Measurements from ENCODE around the gene GRM8.

GRM8 gene

DNA sequence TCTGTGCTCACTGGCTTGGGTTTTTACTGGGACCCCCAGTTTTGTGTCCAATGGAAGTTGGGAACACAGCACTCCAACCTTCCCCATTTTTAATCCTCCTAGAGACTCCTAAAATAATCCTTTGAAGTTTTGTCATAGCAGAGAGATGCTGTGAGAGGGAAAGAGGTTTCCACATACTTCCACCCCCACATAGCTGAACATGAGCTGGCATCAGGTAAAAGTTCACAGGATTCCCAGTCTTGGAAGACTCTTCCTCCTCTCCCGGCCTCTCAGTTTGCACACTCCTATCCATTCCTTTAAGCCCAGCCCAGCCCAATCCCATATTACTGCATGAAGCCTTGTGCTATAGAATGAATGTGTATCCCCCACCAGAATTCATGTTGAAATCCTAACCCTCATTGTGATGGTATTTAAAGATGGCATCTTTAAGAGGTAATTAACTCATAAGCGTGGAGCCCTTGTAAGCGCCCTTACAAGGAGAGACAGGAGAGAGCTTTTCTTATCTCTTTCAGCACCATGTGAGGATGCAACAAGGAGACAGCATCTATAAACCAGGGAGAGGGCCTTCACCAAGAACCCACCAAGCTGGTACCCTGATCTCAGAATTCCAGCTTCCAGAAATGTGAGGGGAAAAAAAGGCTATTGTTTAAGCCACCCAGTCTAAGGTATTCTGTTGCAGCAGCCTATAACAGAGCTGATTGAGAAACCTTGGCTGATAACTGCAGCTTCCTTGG, 22.4 kb downstream of the GRM8 start:
- DNase-seq: no peak

GRCh38 chr7:127226685-127227374, 25.9 kb downstream of the GRM8 start:
- no peak for DNase-seq

- DNase-seq: no peak
These were observed 31.0 kb downstream of the GRM8 start for GRCh38 chr7:127221731-127222130.

- no peak for DNase-seq
These were observed 37.6 kb downstream of the GRM8 start for GRCh38 chr7:127214956-127215718.

DNA sequence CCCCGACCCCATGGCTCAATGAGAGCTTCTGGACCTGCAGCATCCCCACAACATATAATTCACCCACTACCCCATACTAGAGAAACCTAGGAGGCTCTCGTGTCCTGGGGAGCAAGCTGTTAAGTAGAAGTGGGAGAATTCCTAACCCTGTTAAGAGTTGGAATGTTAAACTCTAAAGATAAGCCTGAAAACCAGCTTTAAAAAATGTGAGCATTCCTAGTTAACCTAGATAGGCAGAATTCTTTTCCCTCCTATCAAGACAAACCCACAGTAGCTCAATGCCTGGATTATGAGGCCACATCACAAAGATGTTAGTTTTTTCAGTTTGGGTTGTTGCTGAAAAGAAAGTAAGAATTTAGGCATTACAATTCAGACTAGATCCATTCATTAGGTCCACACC, 42.9 kb downstream of the GRM8 start:
- no peak for DNase-seq

GRCh38 chr7:127208860-127209259, 43.9 kb downstream of the GRM8 start:
- no peak for DNase-seq

DNA sequence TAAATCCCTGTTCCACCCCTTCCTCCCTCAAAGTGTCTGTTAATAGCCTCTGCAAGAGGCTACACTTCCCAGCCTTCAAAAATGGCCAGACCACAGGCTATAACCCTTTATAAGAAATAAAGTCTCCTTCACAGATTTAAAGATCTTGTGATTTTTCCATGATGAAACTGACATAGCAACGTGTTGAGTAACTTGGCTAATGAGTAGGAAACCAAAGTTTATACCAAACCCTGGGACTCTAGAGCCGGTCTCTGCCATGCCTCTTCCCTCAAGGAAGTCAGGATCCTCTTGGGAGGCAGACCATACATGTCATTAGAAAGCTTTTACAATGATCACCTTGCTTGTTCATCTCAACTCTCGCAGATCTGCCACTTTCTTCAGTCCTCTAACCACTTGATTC, 44.4 kb downstream of the GRM8 start:
- no peak for DNase-seq

GRCh38 chr7:127207806-127208205, 44.9 kb downstream of the GRM8 start:
- DNase-seq: no peak

DNA sequence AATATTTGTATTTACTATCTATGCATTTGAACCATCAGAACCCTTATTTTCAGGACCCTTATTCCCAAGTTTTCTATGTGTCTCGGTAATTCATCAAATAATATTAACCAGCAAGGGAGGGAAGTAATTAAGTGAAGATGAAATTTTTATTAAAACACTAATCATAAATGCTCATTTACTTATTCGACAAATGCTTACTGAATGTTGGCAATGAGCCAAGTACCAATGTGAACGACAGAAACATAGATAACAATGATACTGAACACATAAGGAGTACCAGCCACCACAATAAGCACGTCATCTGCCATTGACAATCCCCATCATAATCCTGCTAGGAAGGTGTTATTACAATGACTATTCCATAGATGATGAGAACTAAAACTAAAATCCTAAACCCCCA, 45.5 kb downstream of the GRM8 start:
- DNase-seq: no peak

- no peak for DNase-seq
These were observed 58.2 kb downstream of the GRM8 start for GRCh38 chr7:127194571-127194970.

DNA sequence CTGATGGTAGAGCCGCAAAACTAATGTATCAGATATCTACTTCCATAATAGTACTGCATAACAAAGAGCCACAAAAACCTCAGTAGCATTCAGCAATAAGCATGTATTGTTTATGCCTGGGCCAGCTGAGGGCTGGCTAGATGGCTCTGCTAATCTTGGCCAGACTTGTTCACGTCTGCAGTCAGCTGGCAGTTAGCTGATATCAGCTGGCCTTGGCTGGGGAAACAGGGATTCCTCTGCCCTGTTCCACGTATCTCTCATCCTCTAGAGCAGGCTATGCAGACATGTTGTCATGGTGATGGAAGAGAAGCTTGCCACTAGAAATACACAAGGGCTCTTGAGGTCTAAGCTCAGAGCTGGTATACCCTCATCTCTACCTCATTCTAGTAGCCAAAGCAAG, 62.9 kb downstream of the GRM8 start:
- DNase-seq: no peak

DNA sequence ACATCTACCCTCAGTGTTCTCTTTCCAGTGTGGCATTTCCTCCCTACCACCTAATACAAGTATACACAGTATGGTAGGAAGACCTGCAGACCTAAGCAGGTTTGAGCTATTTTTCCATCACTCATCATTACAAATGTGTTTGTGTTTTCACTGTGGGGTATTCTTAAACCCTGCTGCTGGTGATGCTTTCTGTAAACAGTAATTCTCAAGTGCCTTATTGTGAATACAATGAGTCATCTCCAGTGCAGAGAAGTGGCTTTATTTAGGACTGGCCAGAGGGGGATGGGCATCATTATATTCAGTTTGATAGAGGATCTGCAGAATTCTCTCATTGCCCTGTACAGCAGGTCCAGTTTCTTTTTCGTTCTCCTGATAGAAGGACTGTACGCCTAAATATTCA, 63.7 kb downstream of the GRM8 start:
- no peak for DNase-seq

DNA sequence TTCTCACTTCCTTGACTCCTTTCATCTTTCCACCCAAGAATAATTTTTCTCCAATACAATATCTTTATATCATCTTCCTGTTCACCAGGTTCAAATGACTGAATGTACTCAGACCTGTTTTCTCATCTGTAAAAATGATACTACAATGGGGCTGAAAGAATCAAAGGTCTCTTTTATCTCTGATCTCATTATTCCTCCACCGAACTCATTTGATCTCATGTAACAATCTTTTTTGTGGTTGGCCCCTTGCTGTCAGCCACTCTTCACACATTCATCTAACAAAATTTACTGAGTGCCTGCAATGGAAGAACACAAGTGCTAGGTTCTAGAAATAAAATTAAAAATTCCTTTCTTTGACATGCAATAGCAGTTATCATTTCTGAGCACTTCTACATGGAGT, 65.0 kb downstream of the GRM8 start:
- no peak for DNase-seq

- no peak for DNase-seq
These were observed 66.1 kb downstream of the GRM8 start for GRCh38 chr7:127186686-127187085.

DNA sequence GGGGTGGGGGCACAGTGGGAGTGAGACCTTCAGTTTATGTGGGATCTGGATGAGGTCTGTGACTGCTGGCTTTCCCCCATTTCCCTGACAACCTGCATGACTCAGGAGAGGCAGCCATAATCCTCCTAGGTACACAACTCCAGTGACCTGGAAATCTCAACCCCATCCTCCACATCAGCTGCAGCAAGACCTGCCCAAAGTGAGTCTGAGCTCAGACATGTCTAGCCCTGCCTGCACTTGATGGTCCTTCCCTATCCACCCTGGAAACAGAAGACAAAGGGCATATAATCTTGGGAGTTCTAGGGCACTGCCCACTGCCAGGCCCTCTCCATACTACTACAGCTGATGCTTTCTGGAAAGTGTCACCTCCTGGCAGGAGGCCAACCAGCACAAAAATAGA, 75.6 kb downstream of the GRM8 start:
- no peak for DNase-seq

- DNase-seq: no peak
These were observed 90.4 kb downstream of the GRM8 start for GRCh38 chr7:127162366-127162765.

DNA sequence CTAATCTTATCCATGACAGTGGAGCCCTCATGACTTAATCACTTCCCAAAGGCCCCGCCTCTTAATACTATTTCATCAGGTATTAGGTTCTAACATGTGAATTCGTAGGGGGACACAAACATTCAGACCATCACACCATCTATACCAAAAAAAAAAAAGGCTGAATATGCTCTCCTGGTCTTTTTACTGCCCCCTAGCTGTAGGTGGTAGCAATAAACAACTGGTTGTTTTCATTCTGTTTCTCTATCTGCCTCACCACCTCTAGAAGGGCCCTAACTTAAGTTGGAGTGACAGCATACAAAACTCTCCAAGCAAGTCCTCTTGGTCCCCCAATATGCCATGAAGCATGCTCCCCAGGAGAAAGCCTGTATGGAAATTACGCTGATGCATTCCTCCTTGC, 94.1 kb downstream of the GRM8 start:
- DNase-seq: no peak

- DNase-seq: no peak
These were observed 97.8 kb downstream of the GRM8 start for GRCh38 chr7:127154958-127155357.

DNA sequence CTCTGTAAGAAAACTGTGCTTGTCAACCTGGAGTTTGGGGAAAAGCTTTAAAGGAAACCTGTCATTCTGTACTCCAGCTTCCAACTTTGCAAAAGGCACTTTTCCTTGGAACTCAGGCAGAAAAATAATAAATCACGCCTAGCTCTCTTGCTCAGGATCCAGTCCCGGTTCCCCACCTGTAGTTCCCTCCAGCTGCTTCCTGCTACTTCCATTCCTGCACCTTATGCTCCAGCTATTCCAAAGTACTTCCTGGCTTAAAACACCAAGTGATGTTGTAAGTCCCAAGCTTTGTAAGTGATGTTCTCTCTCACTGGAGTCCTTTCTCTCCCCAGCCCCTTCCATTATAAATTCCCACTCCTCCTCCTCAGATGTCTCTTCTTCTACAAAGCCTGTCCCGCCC, 98.6 kb downstream of the GRM8 start:
- no peak for DNase-seq

DNA sequence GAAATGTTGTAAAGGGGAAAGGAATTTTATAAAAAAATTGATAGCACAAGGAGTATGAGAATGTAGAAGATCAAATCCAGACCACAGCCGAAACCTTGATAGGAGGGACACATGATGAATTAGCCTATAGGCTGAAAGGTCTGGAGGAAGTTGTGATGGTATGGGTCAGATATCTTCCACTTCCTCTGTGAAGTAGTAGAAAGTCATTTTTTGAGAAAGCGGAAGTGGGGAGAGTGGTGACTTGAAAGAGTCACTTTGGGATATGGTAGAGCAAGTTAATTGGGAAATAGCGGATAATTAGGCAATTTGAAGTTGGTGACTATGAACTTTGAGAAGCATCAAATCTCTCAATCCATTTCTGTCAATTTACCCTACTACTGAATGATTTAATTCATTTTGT, 99.4 kb downstream of the GRM8 start:
- DNase-seq: no peak

DNA sequence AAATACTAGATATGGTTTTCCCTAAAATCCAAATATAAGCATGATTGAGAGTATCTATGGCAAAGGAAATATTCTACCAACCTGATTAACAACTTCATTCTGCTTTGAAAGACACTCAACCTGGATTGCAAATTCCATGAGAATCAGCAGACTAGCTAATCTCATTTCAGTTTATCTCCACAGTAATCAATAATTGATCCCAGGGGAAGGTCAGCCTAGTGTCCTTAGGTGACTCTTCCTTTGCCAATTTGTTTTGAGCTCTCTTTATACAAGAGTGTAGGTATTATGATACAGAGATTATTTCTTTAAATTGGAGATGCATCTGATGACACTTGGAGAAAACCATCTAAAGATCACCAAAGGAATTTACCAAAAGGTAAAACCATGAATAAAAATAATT, 100.3 kb downstream of the GRM8 start:
- no peak for DNase-seq

- DNase-seq: no peak
These were observed 101.4 kb downstream of the GRM8 start for GRCh38 chr7:127151379-127151778.

GRCh38 chr7:127150543-127150942, 102.2 kb downstream of the GRM8 start:
- no peak for DNase-seq
